Vagina (tissue), 2 donors: ENCODE data around the gene SIVA1.

Experiments
- CTCF ChIP-seq, 3 experiments: fragments of 450-650 bp in 2 of 3; fragments of 200-600 bp in 1 of 3; sonication (generic) in 1 of 3; IDR thresholded peaks; one replicate each; pipeline ENCODE4 v1.5.1; 2017 to 2019; ENCODE audit warnings: antibody characterized with exemption in 3 of 3, mild to moderate bottlenecking in 2 of 3, moderate library complexity in 2 of 3
- POLR2A ChIP-seq, 2 donors: fragments of 450-650 bp; IDR thresholded peaks; one replicate each; pipeline ENCODE4 v1.6.1; 2017; ENCODE audit warnings: antibody characterized with exemption in 2 of 2, mild to moderate bottlenecking in 2 of 2, moderate library complexity in 2 of 2
- POLR2AphosphoS5 ChIP-seq, 2 donors: sonication (generic); formaldehyde crosslinking; IDR thresholded peaks; one replicate each; pipeline ENCODE4 v1.9.0; 2017; ENCODE audit warnings: antibody characterized with exemption in 2 of 2, mild to moderate bottlenecking in 2 of 2, low read depth in 1 of 2; ENCODE audit not compliant: insufficient read depth in 1 of 2

- no peak for TF ChIP-seq CTCF (IDR thresholded peaks at IDR 0.05)
- no peak for TF ChIP-seq POLR2A (IDR thresholded peaks at IDR 0.05)
- no peak for TF ChIP-seq POLR2AphosphoS5 (IDR thresholded peaks at IDR 0.05; ENCODE audit: insufficient read depth in 1 of 2, low read depth in 1 of 2)
These were observed 7.5 kb upstream of the SIVA1 start for GRCh38 chr14:104745431-104745830.
